Gastrocnemius medialis (tissue), 4 donors: ENCODE data around the gene TMEM38A. TPM values are rescaled to one million over a fixed set of nuclear protein-coding genes. Genes with fewer than 3 reads are reported as not detected.
A peak's percentile ranks its signal among the peaks of the same experiment; 100 is the strongest.

Experiments used
- ATAC-seq, 2 donors: fragments of 150-250 bp; one replicate each; pipeline ENCODE4 v1.9.1; 2016
- DNase-seq, 2 donors: peaks; one replicate each; pipeline ENCODE4 v3.0.0-alpha.2; 2019
- H3K27ac ChIP-seq, 4 donors: fragments of 200-600 bp; sonication (generic); 1 replicate in 1 of 4; 2 replicates in 3 of 4; pipeline ENCODE4 v1.5.1; 2016 to 2018; ENCODE audit warnings: mild to moderate bottlenecking in 2 of 4, moderate library complexity in 1 of 4
- H3K27me3 ChIP-seq, 3 donors: fragments of 200-600 bp; sonication (generic) in 2 of 3; 1 replicate in 1 of 3; 2 replicates in 2 of 3; pipeline versions ENCODE4 v1.5.1 to v1.6.0; 2016 to 2019; ENCODE audit warnings: mild to moderate bottlenecking in 1 of 3, moderate library complexity in 1 of 3
- H3K36me3 ChIP-seq, 2 donors: fragments of 200-600 bp; sonication (generic) in 1 of 2; one replicate each; pipeline ENCODE4 v1.5.1; 2017 to 2018
- H3K4me1 ChIP-seq, 2 donors: fragments of 200-600 bp; sonication (generic) in 1 of 2; one replicate each; pipeline ENCODE4 v1.5.1; 2016 to 2017; ENCODE audit warnings: mild to moderate bottlenecking in 2 of 2
- H3K4me3 ChIP-seq, 4 donors: fragments of 200-600 bp; sonication (generic) in 3 of 4; 1 replicate in 1 of 4; 2 replicates in 3 of 4; pipeline ENCODE4 v1.5.1; 2016 to 2019; ENCODE audit warnings: mild to moderate bottlenecking in 2 of 4
- H3K9me3 ChIP-seq, 3 donors: fragments of 200-600 bp; sonication (generic) in 2 of 3; 1 replicate in 1 of 3; 2 replicates in 2 of 3; pipeline ENCODE4 v1.5.1; 2016 to 2019
- POLR2A ChIP-seq, 2 donors: fragments of 450-650 bp; IDR thresholded peaks; one replicate each; pipeline ENCODE4 v1.6.1; 2017; ENCODE audit warnings: antibody characterized with exemption in 2 of 2, mild to moderate bottlenecking in 2 of 2, moderate library complexity in 2 of 2
- in situ Hi-C, 4 donors: fragments of 200-750 bp; cut with MboI; loops; one replicate each; pipeline versions ENCODE4 v1.15.0 to v1.8.0; 2017; ENCODE audit warnings: low sequenced_read_pairs in 4 of 4
- intact Hi-C: fragments of 100-400 bp; cut with DNase I; formaldehyde crosslinking; loops from one replicate; pipeline ENCODE4 v1.15.1; 2023; ENCODE audit warnings: low total_unique reads
- total RNA-seq, 4 donors: library from RNA; depleted of rRNA; stranded (reverse); fragments of >200 nt; gene quantifications; one replicate each; pipeline versions ENCODE4 v1.1.0 to v1.2.3, GENCODE V29; 2016
- TF ChIP-seq, protein P1 (sequence below), 5 experiments: fragments of 450-650 bp in 3 of 5; fragments of 200-600 bp in 2 of 5; sonication (generic) in 2 of 5; IDR thresholded peaks in 4 of 5; conservative IDR thresholded peaks in 1 of 5; 1 replicate in 4 of 5; 2 replicates in 1 of 5; pipeline ENCODE4 v1.5.1; 2016 to 2019; ENCODE audit warnings: antibody characterized with exemption in 5 of 5, mild to moderate bottlenecking in 3 of 5, moderate library complexity in 3 of 5

Gene TMEM38A
- total RNA-seq, 4 donors from 2014 or later, result 101 to 256 (median 182) TPM

DNA sequence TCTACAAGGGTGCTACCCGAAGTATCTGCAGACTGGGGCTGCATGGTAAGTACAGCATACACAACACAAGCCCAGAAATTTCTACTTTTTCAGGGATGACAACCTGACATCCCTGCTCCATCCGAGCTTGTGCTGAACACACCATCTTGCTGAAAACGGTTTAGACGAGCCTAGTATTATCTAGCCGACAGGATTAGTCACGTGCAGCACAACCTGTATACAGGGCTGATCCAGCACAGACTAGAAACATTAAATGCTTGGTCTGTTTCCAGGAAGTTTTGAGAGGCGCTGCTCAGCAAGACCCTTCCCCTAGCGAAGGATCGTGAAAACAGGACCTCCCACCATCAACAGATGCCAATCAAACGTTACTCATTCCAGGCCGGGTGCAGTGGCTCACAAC lies 5.2 kb upstream of the TMEM38A start:
- H3K4me1 ChIP-seq, result peaks cover 42 to 43% of the 10 kb centered on the region in 2 donors

DNA sequence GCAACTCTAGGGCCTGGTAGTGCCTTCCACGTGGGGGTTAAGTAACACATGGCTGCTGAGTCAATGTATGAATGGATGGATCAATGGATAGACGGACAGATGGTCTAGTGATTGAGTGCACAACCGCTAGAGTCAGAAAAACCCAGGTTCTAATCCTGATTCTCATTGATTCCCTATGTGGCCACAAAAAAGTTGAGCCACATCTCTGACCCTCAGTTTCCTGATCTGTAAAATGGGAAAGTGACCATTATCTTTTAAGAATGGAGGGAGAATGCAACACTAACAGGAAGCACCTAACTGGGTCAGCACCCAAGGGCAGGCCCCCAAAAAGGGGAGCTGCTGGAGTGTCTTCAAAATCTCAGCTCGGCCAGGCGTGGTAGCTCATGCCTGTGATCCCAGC lies 3.6 kb upstream of the TMEM38A start:
- no peaks in the 10 kb centered on the region for H3K9me3 ChIP-seq
- H3K36me3 ChIP-seq, result peaks cover 0 to 43% of the 10 kb centered on the region in 2 donors
- H3K27me3 ChIP-seq, result no peaks in the 10 kb centered on the region
- TF ChIP-seq, protein P1, sequence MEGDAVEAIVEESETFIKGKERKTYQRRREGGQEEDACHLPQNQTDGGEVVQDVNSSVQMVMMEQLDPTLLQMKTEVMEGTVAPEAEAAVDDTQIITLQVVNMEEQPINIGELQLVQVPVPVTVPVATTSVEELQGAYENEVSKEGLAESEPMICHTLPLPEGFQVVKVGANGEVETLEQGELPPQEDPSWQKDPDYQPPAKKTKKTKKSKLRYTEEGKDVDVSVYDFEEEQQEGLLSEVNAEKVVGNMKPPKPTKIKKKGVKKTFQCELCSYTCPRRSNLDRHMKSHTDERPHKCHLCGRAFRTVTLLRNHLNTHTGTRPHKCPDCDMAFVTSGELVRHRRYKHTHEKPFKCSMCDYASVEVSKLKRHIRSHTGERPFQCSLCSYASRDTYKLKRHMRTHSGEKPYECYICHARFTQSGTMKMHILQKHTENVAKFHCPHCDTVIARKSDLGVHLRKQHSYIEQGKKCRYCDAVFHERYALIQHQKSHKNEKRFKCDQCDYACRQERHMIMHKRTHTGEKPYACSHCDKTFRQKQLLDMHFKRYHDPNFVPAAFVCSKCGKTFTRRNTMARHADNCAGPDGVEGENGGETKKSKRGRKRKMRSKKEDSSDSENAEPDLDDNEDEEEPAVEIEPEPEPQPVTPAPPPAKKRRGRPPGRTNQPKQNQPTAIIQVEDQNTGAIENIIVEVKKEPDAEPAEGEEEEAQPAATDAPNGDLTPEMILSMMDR (IDR thresholded peaks at IDR 0.05 in 4 of 5, conservative IDR thresholded peaks at IDR 0.05 in 1 of 5), result no peak
- TF ChIP-seq POLR2A (IDR thresholded peaks at IDR 0.05), result no peak
- H3K4me1 ChIP-seq, result peaks cover 35% of the 10 kb centered on the region in 2 donors
- in situ Hi-C loops (no loop called here), intact Hi-C loops (no loop called here)
- H3K4me3 ChIP-seq, result no peak overlapping the region
- DNase-seq, result no peak
- peak overlapping the region in 1 of 4 donors; percentile 100 for H3K27ac ChIP-seq
- ATAC-seq, result no peak

More for the DNA sequence above, 5.2 kb upstream of the TMEM38A start:
- ATAC-seq, result no peak
- in situ Hi-C loops, result no loop called here
- no peak for DNase-seq
- no peaks in the 10 kb centered on the region for H3K9me3 ChIP-seq
- peak overlapping the region in 1 of 4 donors; percentile 11 for H3K27ac ChIP-seq
- no peak overlapping the region for H3K4me3 ChIP-seq
- H3K27me3 ChIP-seq, result no peaks in the 10 kb centered on the region
- TF ChIP-seq, protein P1 (IDR thresholded peaks at IDR 0.05 in 4 of 5, conservative IDR thresholded peaks at IDR 0.05 in 1 of 5), result no peak
- TF ChIP-seq POLR2A (IDR thresholded peaks at IDR 0.05), result no peak
- intact Hi-C loops, result no loop called here
- H3K36me3 ChIP-seq, result peaks cover 0 to 58% of the 10 kb centered on the region in 2 donors

DNA sequence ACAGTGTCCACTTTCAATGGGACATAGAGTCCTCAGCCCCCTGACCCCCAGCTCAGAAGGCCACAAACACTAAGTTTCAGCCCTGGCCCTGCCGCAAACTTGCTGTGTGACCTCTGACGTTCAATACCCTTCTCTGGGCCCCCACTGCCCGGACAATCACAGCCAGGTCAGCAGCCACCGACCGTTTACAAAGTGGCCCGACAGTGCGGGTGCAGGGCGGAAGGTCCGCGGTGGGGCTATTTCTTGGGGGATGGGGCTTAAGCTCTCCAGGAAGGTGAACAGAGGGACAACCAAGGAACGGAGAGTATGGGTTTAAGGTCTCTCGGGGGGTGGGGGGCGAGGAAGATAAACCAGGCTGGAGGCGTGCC lies 1.5 kb upstream of the TMEM38A start:
- H3K36me3 ChIP-seq, result peaks cover 0 to 25% of the 10 kb centered on the region in 2 donors
- in situ Hi-C loops (no loop called here), intact Hi-C loops (no loop called here)
- H3K4me3 ChIP-seq, result peak overlapping the region; percentile 75 to 95 (median 89)
- ATAC-seq (peak; percentile 0), DNase-seq (no peak)
- H3K4me1 ChIP-seq, result peaks cover 31 to 37% of the 10 kb centered on the region in 2 donors
- peak overlapping the region; percentile 100 for H3K27ac ChIP-seq
- no peaks in the 10 kb centered on the region for H3K9me3 ChIP-seq
- H3K27me3 ChIP-seq, result no peaks in the 10 kb centered on the region
- TF ChIP-seq POLR2A (IDR thresholded peaks at IDR 0.05), result no peak
- TF ChIP-seq, protein P1 (IDR thresholded peaks at IDR 0.05 in 4 of 5, conservative IDR thresholded peaks at IDR 0.05 in 1 of 5), result no peak

DNA sequence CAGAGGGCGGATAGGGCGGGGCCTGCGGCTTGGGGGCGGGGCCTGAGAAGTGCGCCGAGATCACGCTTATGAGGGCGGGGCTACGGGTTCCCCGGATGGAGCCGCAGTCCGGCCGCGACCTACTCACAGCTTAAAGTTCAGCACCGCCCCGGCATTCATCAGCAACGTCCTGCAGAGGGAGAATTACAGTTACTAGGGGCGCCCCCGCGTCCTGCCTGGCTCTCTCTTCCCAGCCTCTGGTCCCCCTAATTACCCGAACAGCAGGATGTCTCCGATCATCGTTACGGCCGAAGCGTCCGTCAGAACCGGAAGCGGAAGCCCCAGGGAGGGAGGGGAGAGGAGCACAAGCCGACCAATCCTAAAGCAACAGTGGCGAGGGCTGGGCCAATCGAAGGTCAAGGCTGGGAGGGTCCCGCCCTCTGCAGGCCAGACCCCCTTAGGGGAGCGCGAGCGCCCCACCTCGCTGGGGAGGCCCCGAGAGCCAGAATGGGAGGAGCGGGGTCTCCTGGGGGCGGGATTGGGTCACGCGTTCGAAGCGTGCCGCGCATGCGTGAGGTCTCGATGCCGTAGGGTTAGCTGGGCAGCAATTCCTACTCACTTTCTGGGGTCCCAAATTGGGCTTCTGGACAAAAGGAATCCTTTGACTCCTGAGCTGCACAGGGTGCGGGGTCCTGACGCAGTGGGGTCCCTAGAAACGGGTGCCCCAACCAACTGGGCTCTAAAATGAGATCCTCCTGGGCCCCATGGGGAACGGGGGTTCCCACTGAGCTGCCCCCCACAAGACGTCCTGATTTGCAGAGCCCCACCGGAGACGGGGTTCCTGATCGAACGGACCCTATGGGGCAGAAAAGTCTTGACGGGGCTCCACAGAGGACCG lies 869 bp upstream of the TMEM38A start, which contains the start of gene SMIM7:
Gene SMIM7 (minus strand): TSS at position 313 of the 877 bp plus-strand sequence. CDS start 34 bp downstream, at position 279.
- Histone ChIP-seq H3K4me3 (peak within 1 kb of the TSS; percentile 75 to 95 (median 89)), H3K27ac (peak within 1 kb of the TSS; percentile 100), H3K36me3 (peaks cover 0 to 22% of the 10 kb centered on the region in 2 donors), H3K4me1 (peaks cover 37 to 38% of the 10 kb centered on the region in 2 donors), H3K27me3 (no peaks in the 10 kb centered on the region), H3K9me3 (no peaks in the 10 kb centered on the region)
- ATAC-seq (peak; percentile 80 to 90), DNase-seq (peak; percentile 99)
- in situ Hi-C loops, result no loop called here
- intact Hi-C loops, result loop anchor here (2.0 kb wide), 3 partner anchors 31 to 197 kb away; partner anchors contain the start of genes MED26 and SLC35E1
- TF ChIP-seq, protein P1 (IDR thresholded peaks at IDR 0.05 in 4 of 5, conservative IDR thresholded peaks at IDR 0.05 in 1 of 5), result peak in 2 of 5 experiments; percentile 8 to 27
- peak; percentile 90 to 94 for TF ChIP-seq POLR2A (IDR thresholded peaks at IDR 0.05)
